HCT116 (cell line): ENCODE measurements around the gene ERBB4. TPM values are rescaled to one million over a fixed set of nuclear protein-coding genes. Genes with fewer than 3 reads are reported as not detected.

Source experiments
- ATAC-seq: fragments of 200-7000 bp; cut with Tn5 transposase; 2 replicates; pipeline ENCODE4 v1.9.1; 2020; ENCODE audit warnings: mild to moderate bottlenecking, moderate library complexity
- BruUV-seq: library from RNA; stranded (reverse); fragments of 400-500 nt; replicated peaks from 2 replicates; lab custom pipeline; 2021; lab: Mats Ljungman, UMichigan
- CTCF ChIA-PET: fragments of 300-600 bp; sonication (Branson Sonifier 250); formaldehyde crosslinking; loops from one replicate; lab custom pipeline; 2021; ENCODE audit warnings: antibody characterized with exemption; lab: Charles Lee
- POLR2A ChIA-PET: fragments of 300-600, 350-600 bp; sonication (Branson Sonifier 250); formaldehyde crosslinking; loops from one replicate; lab custom pipeline; 2021; ENCODE audit warnings: antibody characterized with exemption; lab: Charles Lee
- RAD21 ChIA-PET, 2 experiments: fragments of 300-600 bp; sonication (Branson Sonifier 250); formaldehyde crosslinking; loops; one replicate each; lab custom pipeline; 2023; ENCODE audit warnings: low total read pairs in 2 of 2; ENCODE audit not compliant: uncharacterized antibody in 2 of 2, unreplicated experiment in 2 of 2, low non-redundant PET in 1 of 2; lab: Charles Lee
- DNase-seq: peaks from one replicate; pipeline ENCODE4 v3.0.0-alpha.2; 2010; ENCODE audit warnings: low read depth, low spot score
- H2AFZ ChIP-seq: fragments of 200-600 bp; shearing (Covaris generic), sonication (generic); 2 replicates; pipeline ENCODE4 v1.6.1; 2017; ENCODE audit warnings: low read depth, mixed run types, mixed read lengths, antibody characterized with exemption, low read length; ENCODE audit not compliant: poor library complexity, severe bottlenecking
- H3K27ac ChIP-seq: 2 replicates; pipeline ENCODE4 v1.5.1; 2012; ENCODE audit warnings: low read depth, low read length
- H3K27me3 ChIP-seq: fragments of 200-600 bp; sonication (generic); 2 replicates; pipeline ENCODE4 v1.6.1; 2016; ENCODE audit warnings: mixed run types, low read length, mixed read lengths; ENCODE audit not compliant: insufficient read depth
- H3K36me3 ChIP-seq, 2 experiments: fragments of 200-500 bp in 1 of 2; fragments of 200-600 bp in 1 of 2; sonication (Bioruptor generic) in 1 of 2; sonication (generic) in 1 of 2; 2 replicates each; pipeline versions ENCODE4 v1.5.1 to v1.6.1; 2014 to 2016; ENCODE audit warnings: low read length in 2 of 2, inconsistent platforms in 1 of 2, mixed read lengths in 1 of 2, mixed run types in 1 of 2; ENCODE audit not compliant: insufficient read depth in 2 of 2, control insufficient read depth in 1 of 2
- H3K4me1 ChIP-seq, 2 experiments: fragments of 200-600 bp in 1 of 2; sonication (generic) in 1 of 2; 2 replicates each; pipeline versions ENCODE4 v1.5.1 to v1.6.1; 2012 to 2017; ENCODE audit warnings: low read length in 2 of 2, inconsistent platforms in 1 of 2, mild to moderate bottlenecking in 1 of 2, mixed read lengths in 1 of 2, mixed run types in 1 of 2, moderate library complexity in 1 of 2; ENCODE audit not compliant: insufficient read depth in 2 of 2, control insufficient read depth in 1 of 2
- H3K4me2 ChIP-seq: fragments of 200-600 bp; sonication (generic); 2 replicates; pipeline ENCODE4 v1.6.1; 2017; ENCODE audit warnings: mixed run types, low read length, mixed read lengths
- H3K4me3 ChIP-seq, 2 experiments: fragments of 200-600 bp in 1 of 2; sonication (generic) in 1 of 2; replicated peaks in 1 of 2; 2 replicates each; pipeline ENCODE4 v1.5.1; 2011 to 2016; ENCODE audit warnings: low read length in 2 of 2, control low read depth in 1 of 2, low read depth in 1 of 2, mild to moderate bottlenecking in 1 of 2, mixed read lengths in 1 of 2, mixed run types in 1 of 2
- H3K79me2 ChIP-seq: fragments of 200-600 bp; sonication (generic); 2 replicates; pipeline ENCODE4 v1.6.1; 2017; ENCODE audit warnings: mild to moderate bottlenecking, mixed run types, low read length, moderate library complexity, mixed read lengths; ENCODE audit not compliant: insufficient read depth
- H3K9ac ChIP-seq: fragments of 200-600 bp; sonication (generic); 2 replicates; pipeline ENCODE4 v1.6.1; 2016; ENCODE audit warnings: low read length, mixed read lengths
- H3K9me2 ChIP-seq: fragments of 200-600 bp; sonication (generic), shearing (Covaris generic); 2 replicates; pipeline ENCODE4 v1.6.1; 2017; ENCODE audit warnings: mixed run types, mild to moderate bottlenecking, moderate library complexity; ENCODE audit not compliant: insufficient read depth
- H3K9me3 ChIP-seq, 2 experiments: fragments of 200-500 bp in 1 of 2; fragments of 200-600 bp in 1 of 2; sonication (Bioruptor generic) in 1 of 2; sonication (generic) in 1 of 2; 2 replicates each; pipeline ENCODE4 v1.6.1; 2014 to 2017; ENCODE audit warnings: low read length in 2 of 2, mixed read lengths in 2 of 2, inconsistent platforms in 1 of 2, low read depth in 1 of 2, mild to moderate bottlenecking in 1 of 2, mixed run types in 1 of 2, moderate library complexity in 1 of 2; ENCODE audit not compliant: control insufficient read depth in 1 of 2, insufficient read depth in 1 of 2
- H4K20me1 ChIP-seq: fragments of 200-600 bp; sonication (generic), shearing (Covaris generic); 2 replicates; pipeline ENCODE4 v1.6.1; 2017; ENCODE audit warnings: mixed run types, mild to moderate bottlenecking, moderate library complexity; ENCODE audit not compliant: insufficient read depth
- ELF1 ChIP-seq: IDR thresholded peaks from 2 replicates; pipeline ENCODE4 v1.6.1; 2012; ENCODE audit warnings: low read depth, borderline replicate concordance
- MAX ChIP-seq: IDR thresholded peaks from 2 replicates; pipeline ENCODE4 v1.6.1; 2012
- POLR2A ChIP-seq: IDR thresholded peaks from 2 replicates; pipeline ENCODE4 v1.7.0; 2011; ENCODE audit warnings: borderline replicate concordance; ENCODE audit not compliant: insufficient read depth, insufficient read length; ENCODE audit errors: extremely low read depth
- POLR2AphosphoS5 ChIP-seq: IDR thresholded peaks from 2 replicates; pipeline ENCODE4 v1.6.1; 2011; ENCODE audit warnings: mild to moderate bottlenecking, low read depth, low read length, moderate library complexity
- RAD21 ChIP-seq: IDR thresholded peaks from 2 replicates; pipeline ENCODE4 v1.6.1; 2012; ENCODE audit warnings: low read depth, mild to moderate bottlenecking
- SIN3A ChIP-seq: IDR thresholded peaks from 2 replicates; pipeline ENCODE4 v1.6.1; 2012; ENCODE audit warnings: low read depth
- SP1 ChIP-seq: IDR thresholded peaks from 2 replicates; pipeline ENCODE4 v1.6.1; 2012; ENCODE audit warnings: low read depth
- SRF ChIP-seq: IDR thresholded peaks from 2 replicates; pipeline ENCODE4 v1.6.1; 2012; ENCODE audit warnings: low read depth
- TCF7L2 ChIP-seq: IDR thresholded peaks from 2 replicates; pipeline ENCODE4 v1.7.0; 2011; ENCODE audit warnings: borderline replicate concordance, inconsistent platforms; ENCODE audit not compliant: insufficient read depth, insufficient read length; ENCODE audit errors: extremely low read depth
- intact Hi-C: fragments of 100-400 bp; cut with micrococcal nuclease; formaldehyde crosslinking; loops from 2 replicates; pipeline ENCODE4 v1.10.0; 2022
- total RNA-seq: library from RNA; stranded (reverse); gene quantifications from one replicate; pipeline ENCODE4 v1.2.1, GENCODE V29; 2021; ENCODE audit not compliant: unreplicated experiment
- TF ChIP-seq, protein P1 (sequence below): IDR thresholded peaks from 2 replicates; pipeline ENCODE4 v1.6.1; 2011; ENCODE audit warnings: mild to moderate bottlenecking, low read length, moderate library complexity; ENCODE audit not compliant: insufficient replicate concordance; ENCODE audit errors: extremely low read depth
- TF ChIP-seq, protein P2 (sequence below): IDR thresholded peaks from 2 replicates; pipeline ENCODE4 v1.6.1; 2012; ENCODE audit warnings: low read depth
- TF ChIP-seq, protein P3 (sequence below), 3 experiments: fragments of 200-600 bp in 1 of 3; sonication (generic) in 1 of 3; IDR thresholded peaks in 2 of 3; conservative IDR thresholded peaks in 1 of 3; 2 replicates each; pipeline ENCODE4 v1.5.1; 2012 to 2017; ENCODE audit warnings: low read depth in 2 of 3, low read length in 2 of 3, antibody characterized with exemption in 1 of 3, borderline replicate concordance in 1 of 3, control low read depth in 1 of 3, mild to moderate bottlenecking in 1 of 3, mixed read lengths in 1 of 3, mixed run types in 1 of 3, moderate library complexity in 1 of 3; ENCODE audit not compliant: insufficient read depth in 1 of 3

ERBB4 gene
- total RNA-seq, 1 experiment from 2014 or later: 0.10 TPM

GRCh38 chr2:211845338-211846035 is 693.1 kb downstream of the ERBB4 start (continued):
- TF ChIP-seq, protein P1, sequence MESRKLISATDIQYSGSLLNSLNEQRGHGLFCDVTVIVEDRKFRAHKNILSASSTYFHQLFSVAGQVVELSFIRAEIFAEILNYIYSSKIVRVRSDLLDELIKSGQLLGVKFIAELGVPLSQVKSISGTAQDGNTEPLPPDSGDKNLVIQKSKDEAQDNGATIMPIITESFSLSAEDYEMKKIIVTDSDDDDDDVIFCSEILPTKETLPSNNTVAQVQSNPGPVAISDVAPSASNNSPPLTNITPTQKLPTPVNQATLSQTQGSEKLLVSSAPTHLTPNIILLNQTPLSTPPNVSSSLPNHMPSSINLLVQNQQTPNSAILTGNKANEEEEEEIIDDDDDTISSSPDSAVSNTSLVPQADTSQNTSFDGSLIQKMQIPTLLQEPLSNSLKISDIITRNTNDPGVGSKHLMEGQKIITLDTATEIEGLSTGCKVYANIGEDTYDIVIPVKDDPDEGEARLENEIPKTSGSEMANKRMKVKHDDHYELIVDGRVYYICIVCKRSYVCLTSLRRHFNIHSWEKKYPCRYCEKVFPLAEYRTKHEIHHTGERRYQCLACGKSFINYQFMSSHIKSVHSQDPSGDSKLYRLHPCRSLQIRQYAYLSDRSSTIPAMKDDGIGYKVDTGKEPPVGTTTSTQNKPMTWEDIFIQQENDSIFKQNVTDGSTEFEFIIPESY: no peak

- CTCF ChIA-PET: no interaction called here
- Histone ChIP-seq H3K4me2 (no peak overlapping the region), H3K27ac (no peak overlapping the region), H3K27me3 (no peaks in the 10 kb centered on the region), H3K4me1 (no peaks in the 10 kb centered on the region), H3K9me3 (no peaks in the 10 kb centered on the region), H3K4me3 (no peak overlapping the region), H3K36me3 (no peaks in the 10 kb centered on the region), H3K9ac (no peak overlapping the region), H2AFZ (no peak overlapping the region), H4K20me1 (no peaks in the 10 kb centered on the region), H3K9me2 (peaks cover 5% of the 10 kb centered on the region; the same call in 1 of the 2 replicates), H3K79me2 (no peaks in the 10 kb centered on the region)
- RAD21 ChIA-PET: no interaction called here
- TF ChIP-seq ELF1 (no peak), MAX (no peak), SP1 (no peak), TCF7L2 (no peak), SRF (no peak), RAD21 (no peak), POLR2AphosphoS5 (no peak), SIN3A (no peak), POLR2A (no peak)
- TF ChIP-seq, protein P2, sequence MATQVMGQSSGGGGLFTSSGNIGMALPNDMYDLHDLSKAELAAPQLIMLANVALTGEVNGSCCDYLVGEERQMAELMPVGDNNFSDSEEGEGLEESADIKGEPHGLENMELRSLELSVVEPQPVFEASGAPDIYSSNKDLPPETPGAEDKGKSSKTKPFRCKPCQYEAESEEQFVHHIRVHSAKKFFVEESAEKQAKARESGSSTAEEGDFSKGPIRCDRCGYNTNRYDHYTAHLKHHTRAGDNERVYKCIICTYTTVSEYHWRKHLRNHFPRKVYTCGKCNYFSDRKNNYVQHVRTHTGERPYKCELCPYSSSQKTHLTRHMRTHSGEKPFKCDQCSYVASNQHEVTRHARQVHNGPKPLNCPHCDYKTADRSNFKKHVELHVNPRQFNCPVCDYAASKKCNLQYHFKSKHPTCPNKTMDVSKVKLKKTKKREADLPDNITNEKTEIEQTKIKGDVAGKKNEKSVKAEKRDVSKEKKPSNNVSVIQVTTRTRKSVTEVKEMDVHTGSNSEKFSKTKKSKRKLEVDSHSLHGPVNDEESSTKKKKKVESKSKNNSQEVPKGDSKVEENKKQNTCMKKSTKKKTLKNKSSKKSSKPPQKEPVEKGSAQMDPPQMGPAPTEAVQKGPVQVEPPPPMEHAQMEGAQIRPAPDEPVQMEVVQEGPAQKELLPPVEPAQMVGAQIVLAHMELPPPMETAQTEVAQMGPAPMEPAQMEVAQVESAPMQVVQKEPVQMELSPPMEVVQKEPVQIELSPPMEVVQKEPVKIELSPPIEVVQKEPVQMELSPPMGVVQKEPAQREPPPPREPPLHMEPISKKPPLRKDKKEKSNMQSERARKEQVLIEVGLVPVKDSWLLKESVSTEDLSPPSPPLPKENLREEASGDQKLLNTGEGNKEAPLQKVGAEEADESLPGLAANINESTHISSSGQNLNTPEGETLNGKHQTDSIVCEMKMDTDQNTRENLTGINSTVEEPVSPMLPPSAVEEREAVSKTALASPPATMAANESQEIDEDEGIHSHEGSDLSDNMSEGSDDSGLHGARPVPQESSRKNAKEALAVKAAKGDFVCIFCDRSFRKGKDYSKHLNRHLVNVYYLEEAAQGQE: no peak
- TF ChIP-seq, protein P3, sequence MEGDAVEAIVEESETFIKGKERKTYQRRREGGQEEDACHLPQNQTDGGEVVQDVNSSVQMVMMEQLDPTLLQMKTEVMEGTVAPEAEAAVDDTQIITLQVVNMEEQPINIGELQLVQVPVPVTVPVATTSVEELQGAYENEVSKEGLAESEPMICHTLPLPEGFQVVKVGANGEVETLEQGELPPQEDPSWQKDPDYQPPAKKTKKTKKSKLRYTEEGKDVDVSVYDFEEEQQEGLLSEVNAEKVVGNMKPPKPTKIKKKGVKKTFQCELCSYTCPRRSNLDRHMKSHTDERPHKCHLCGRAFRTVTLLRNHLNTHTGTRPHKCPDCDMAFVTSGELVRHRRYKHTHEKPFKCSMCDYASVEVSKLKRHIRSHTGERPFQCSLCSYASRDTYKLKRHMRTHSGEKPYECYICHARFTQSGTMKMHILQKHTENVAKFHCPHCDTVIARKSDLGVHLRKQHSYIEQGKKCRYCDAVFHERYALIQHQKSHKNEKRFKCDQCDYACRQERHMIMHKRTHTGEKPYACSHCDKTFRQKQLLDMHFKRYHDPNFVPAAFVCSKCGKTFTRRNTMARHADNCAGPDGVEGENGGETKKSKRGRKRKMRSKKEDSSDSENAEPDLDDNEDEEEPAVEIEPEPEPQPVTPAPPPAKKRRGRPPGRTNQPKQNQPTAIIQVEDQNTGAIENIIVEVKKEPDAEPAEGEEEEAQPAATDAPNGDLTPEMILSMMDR (IDR thresholded peaks at IDR 0.05 in 2 of 3, conservative IDR thresholded peaks at IDR 0.05 in 1 of 3; ENCODE audit: borderline replicate concordance in 1 of 3, insufficient read depth in 1 of 3, low read depth in 2 of 3, low read length in 2 of 3): no peak
- intact Hi-C loops: no loop called here
- no peak for ATAC-seq
- DNase-seq: no peak
- no TSS peak for BruUV-seq
- POLR2A ChIA-PET: no interaction called here
These were observed 700.9 kb downstream of the ERBB4 start for GRCh38 chr2:211837706-211838105.
